GM12892 (cell line): ENCODE measurements around the gene OSBPL10.

Source experiments
- POLR2A ChIP-seq: IDR thresholded peaks from 2 replicates; pipeline ENCODE4 v1.6.1; 2011; ENCODE audit warnings: low read depth, low read length, control low read depth
- POLR2AphosphoS5 ChIP-seq: IDR thresholded peaks from 2 replicates; pipeline ENCODE4 v1.6.1; 2011; ENCODE audit warnings: low read depth, low read length, control low read depth

DNA sequence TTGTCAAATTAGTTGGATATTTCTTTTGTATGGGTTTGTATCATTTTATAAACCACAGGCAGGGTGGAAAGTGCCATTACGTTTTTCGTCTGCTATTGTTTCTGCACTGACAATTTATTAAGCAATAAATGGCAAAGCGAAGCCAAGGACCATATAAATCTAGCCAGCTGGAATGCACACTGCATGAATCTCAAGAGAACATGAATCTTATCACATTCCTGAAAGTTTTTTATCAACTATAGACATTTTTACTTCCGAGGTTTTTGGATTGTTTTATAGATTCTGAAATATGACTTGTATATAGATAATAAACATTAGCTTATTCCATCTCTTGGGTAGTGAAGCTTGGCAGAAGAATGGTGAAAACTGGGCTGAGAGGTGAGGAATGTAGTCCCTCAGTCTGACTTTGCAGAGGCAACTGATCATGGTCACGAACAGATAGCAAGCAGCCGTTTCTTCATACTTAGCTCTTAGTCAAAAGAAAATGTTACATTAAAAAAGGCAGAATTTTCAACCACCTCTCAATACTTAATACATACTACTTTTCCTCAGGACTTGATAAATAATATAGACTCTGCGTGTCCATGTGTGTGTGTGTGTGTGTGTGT lies 102.7 kb downstream of the OSBPL10 start:
- TF ChIP-seq POLR2A (no peak), POLR2AphosphoS5 (no peak)
